K562 (cell line): ENCODE measurements around the gene SYVN1. TPM values are rescaled to one million over a fixed set of nuclear protein-coding genes. Genes with fewer than 3 reads are reported as not detected.

Experiments
- BACH1 ChIP-seq: fragments of 200-800 bp; sonication (Bioruptor generic); IDR thresholded peaks from 2 replicates; pipeline ENCODE4 v1.6.1; 2016; ENCODE audit warnings: missing genetic modification characterization, missing compliant biosample characterization
- ESRRA ChIP-seq: fragments of 450-650 bp; IDR thresholded peaks from 2 replicates; pipeline ENCODE4 v1.6.1; 2014; ENCODE audit warnings: low read depth, mild to moderate bottlenecking, moderate library complexity, borderline replicate concordance
- GABPB2 ChIP-seq: fragments of 250-450 bp; sonication (Bioruptor Pico); conservative IDR thresholded peaks from 2 replicates; pipeline ENCODE4 v1.5.1; 2021; ENCODE audit warnings: mild to moderate bottlenecking
- GATAD2A ChIP-seq: fragments of 450-650 bp; IDR thresholded peaks from 2 replicates; pipeline ENCODE4 v1.6.1; 2017
- HDAC3 ChIP-seq: fragments of 450-650 bp; IDR thresholded peaks from 2 replicates; pipeline ENCODE4 v1.6.1; 2018; ENCODE audit warnings: borderline replicate concordance, mild to moderate bottlenecking, moderate library complexity; ENCODE audit not compliant: partially characterized antibody
- HLTF ChIP-seq: fragments of 450-650 bp; IDR thresholded peaks from 2 replicates; pipeline ENCODE4 v1.6.1; 2016
- POLR3G ChIP-seq: IDR thresholded peaks from 2 replicates; pipeline ENCODE4 v1.6.1; 2011; ENCODE audit not compliant: insufficient read length, insufficient replicate concordance; ENCODE audit errors: extremely low read depth
- RBM22 ChIP-seq: fragments of 200-400 bp; formaldehyde crosslinking; IDR thresholded peaks from 2 replicates; pipeline ENCODE4 v1.6.1; 2018; ENCODE audit warnings: low read length, low read depth; ENCODE audit not compliant: poor library complexity, severe bottlenecking
- RBM39 ChIP-seq: fragments of 200-400 bp; formaldehyde crosslinking; optimal IDR thresholded peaks from 2 replicates; pipeline ENCODE3; 2018; ENCODE audit warnings: low read depth, low read length
- RCOR1 ChIP-seq, 2 experiments: IDR thresholded peaks; 2 replicates each; pipeline ENCODE4 v1.6.1; 2012; ENCODE audit warnings: low read depth in 2 of 2, low read length in 2 of 2, borderline replicate concordance in 1 of 2, improper control_type of control experiment in 1 of 2
- SAP30 ChIP-seq: fragments of 200-600 bp; sonication (generic); IDR thresholded peaks from 2 replicates; pipeline ENCODE4 v1.6.1; 2012; ENCODE audit warnings: borderline replicate concordance, low read depth, mild to moderate bottlenecking, moderate library complexity, low read length, control low read depth, inconsistent platforms; ENCODE audit not compliant: insufficient read depth, poor library complexity, severe bottlenecking
- ZFPM2 ChIP-seq: fragments of 250-450 bp; sonication (Bioruptor Pico); IDR thresholded peaks from 2 replicates; pipeline ENCODE4 v1.5.1; 2022; ENCODE audit warnings: mild to moderate bottlenecking
- ZNF134 ChIP-seq: fragments of 250-450 bp; sonication (Bioruptor Pico); conservative IDR thresholded peaks from 2 replicates; pipeline ENCODE4 v1.4.0; 2020
- ZNF146 ChIP-seq: IDR thresholded peaks from one replicate; pipeline ENCODE4 v1.6.1; 2018; ENCODE audit warnings: missing compliant biosample characterization; ENCODE audit not compliant: unreplicated experiment
- polyA plus RNA-seq, 8 experiments: library from polyadenylated mRNA; depleted of rRNA in 4 of 8; stranded (reverse) in 5 of 8; unstranded in 3 of 8; fragments of >200 nt; fragmentation: Nextera tagmentation in 2 of 8; fragmentation: Illumina TruSeq in 1 of 8; extraction: Ambion mirVana in 2 of 8; extraction: Trizol in 1 of 8; gene quantifications; 2 replicates each; pipeline versions ENCODE4 v1.2.1 to v1.2.3, GENCODE V29; 2011 to 2014; ENCODE audit warnings: inconsistent platforms in 1 of 8, missing spikeins in 1 of 8
- total RNA-seq, 7 experiments: library from RNA; depleted of rRNA in 6 of 7; stranded (reverse); fragments of >200 nt in 6 of 7; fragmentation: Illumina TruSeq in 2 of 7; extraction: Trizol in 2 of 7; gene quantifications; 2 replicates each; pipeline versions ENCODE4 v1.2.1 to v1.2.3, GENCODE V29; 2011 to 2021; ENCODE audit warnings: low replicate concordance in 1 of 7
- TF ChIP-seq, protein P1 (sequence below), 2 experiments: fragments of 450-650 bp; conservative IDR thresholded peaks; 2 replicates each; pipeline ENCODE4 v1.6.1; 2017; ENCODE audit warnings: mild to moderate bottlenecking in 2 of 2, moderate library complexity in 2 of 2
- TF ChIP-seq, protein P2 (sequence below): fragments of 250-450 bp; sonication (Bioruptor Pico); IDR thresholded peaks from 2 replicates; pipeline ENCODE4 v1.4.0; 2020; ENCODE audit warnings: mild to moderate bottlenecking, moderate library complexity
- TF ChIP-seq, protein P3 (sequence below): sonication (generic); formaldehyde crosslinking; IDR thresholded peaks from 2 replicates; pipeline ENCODE4 v1.8.0; 2022; ENCODE audit warnings: missing genetic modification reagents, mild to moderate bottlenecking, borderline replicate concordance

SYVN1 gene
- total and polyA plus RNA-seq, 9 of the 15 experiments (the other 6 are each of a cell fraction or from before 2014, with no cell fraction given): 0.41 to 47.4 (median 9.9) TPM

DNA sequence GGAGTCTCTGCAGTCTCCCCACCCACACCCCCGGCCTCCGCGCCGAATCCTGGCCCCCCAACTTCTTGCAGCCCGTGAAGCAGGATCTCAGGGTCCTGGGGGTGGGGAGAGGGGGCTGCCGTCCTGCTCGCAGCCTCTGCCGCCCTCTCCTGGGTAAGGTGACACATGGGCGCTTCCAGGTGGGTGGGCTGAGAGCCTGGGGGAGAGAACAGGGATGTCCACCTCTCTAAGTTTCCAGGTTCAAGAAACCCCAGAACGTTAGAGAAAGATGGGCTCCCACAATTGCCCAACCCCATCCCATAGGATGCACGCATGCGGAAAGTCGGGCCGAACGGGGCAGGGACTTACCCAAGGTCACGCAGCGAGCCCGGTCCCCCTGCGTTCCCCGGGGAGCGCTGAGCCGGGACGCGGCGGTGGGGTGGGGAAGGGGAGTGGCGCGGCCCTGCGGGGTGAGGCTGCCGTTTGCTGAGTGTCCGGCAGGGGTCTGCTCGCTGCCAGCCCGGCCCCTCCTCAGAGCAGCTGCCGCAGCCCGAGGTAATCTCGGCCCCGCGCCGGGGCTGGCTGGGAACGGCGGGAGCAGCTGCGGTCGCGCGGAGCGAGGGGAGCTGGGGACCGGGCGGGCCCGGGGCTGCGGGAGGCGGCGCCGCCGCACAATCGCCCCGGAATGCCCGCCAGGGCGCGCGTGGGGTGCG, 46.7 kb upstream of the SYVN1 start (continued):
- TF ChIP-seq, protein P1, sequence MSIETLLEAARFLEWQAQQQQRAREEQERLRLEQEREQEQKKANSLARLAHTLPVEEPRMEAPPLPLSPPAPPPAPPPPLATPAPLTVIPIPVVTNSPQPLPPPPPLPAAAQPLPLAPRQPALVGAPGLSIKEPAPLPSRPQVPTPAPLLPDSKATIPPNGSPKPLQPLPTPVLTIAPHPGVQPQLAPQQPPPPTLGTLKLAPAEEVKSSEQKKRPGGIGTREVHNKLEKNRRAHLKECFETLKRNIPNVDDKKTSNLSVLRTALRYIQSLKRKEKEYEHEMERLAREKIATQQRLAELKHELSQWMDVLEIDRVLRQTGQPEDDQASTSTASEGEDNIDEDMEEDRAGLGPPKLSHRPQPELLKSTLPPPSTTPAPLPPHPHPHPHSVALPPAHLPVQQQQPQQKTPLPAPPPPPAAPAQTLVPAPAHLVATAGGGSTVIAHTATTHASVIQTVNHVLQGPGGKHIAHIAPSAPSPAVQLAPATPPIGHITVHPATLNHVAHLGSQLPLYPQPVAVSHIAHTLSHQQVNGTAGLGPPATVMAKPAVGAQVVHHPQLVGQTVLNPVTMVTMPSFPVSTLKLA (conservative IDR thresholded peaks at IDR 0.05): peak in 1 of 2 experiments; percentile 62
- TF ChIP-seq, protein P2, sequence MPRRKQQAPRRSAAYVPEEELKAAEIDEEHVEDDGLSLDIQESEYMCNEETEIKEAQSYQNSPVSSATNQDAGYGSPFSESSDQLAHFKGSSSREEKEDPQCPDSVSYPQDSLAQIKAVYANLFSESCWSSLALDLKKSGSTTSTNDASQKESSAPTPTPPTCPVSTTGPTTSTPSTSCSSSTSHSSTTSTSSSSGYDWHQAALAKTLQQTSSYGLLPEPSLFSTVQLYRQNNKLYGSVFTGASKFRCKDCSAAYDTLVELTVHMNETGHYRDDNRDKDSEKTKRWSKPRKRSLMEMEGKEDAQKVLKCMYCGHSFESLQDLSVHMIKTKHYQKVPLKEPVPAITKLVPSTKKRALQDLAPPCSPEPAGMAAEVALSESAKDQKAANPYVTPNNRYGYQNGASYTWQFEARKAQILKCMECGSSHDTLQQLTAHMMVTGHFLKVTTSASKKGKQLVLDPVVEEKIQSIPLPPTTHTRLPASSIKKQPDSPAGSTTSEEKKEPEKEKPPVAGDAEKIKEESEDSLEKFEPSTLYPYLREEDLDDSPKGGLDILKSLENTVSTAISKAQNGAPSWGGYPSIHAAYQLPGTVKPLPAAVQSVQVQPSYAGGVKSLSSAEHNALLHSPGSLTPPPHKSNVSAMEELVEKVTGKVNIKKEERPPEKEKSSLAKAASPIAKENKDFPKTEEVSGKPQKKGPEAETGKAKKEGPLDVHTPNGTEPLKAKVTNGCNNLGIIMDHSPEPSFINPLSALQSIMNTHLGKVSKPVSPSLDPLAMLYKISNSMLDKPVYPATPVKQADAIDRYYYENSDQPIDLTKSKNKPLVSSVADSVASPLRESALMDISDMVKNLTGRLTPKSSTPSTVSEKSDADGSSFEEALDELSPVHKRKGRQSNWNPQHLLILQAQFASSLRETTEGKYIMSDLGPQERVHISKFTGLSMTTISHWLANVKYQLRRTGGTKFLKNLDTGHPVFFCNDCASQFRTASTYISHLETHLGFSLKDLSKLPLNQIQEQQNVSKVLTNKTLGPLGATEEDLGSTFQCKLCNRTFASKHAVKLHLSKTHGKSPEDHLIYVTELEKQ (CRISPR knock-in tag): no peak
- TF ChIP-seq RBM22 (no peak), RCOR1 (IDR thresholded peaks at IDR 0.05; ENCODE audit: borderline replicate concordance in 1 of 2, low read depth in 2 of 2, low read length in 2 of 2) (peak in 1 of 2 experiments; percentile 26; a peak in 1 of 4 replicates), SAP30 (peak; percentile 49), GABPB2 (CRISPR knock-in tag) (no peak), POLR3G (no peak), BACH1 (tag) (no peak), ZNF134 (no peak), ESRRA (peak; percentile 88), ZFPM2 (CRISPR knock-in tag) (no peak), RBM39 (no peak), HLTF (no peak), GATAD2A (no peak), HDAC3 (no peak), ZNF146 (CRISPR knock-in tag) (no peak)
- TF ChIP-seq, protein P3, sequence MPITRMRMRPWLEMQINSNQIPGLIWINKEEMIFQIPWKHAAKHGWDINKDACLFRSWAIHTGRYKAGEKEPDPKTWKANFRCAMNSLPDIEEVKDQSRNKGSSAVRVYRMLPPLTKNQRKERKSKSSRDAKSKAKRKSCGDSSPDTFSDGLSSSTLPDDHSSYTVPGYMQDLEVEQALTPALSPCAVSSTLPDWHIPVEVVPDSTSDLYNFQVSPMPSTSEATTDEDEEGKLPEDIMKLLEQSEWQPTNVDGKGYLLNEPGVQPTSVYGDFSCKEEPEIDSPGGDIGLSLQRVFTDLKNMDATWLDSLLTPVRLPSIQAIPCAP: no peak
